Loucy (cell line): Measurements from ENCODE around the gene TRUB2.

Experiments used
- EZH2phosphoT487 ChIP-seq: fragments of 200-600 bp; IDR thresholded peaks from 2 replicates; pipeline ENCODE4 v1.6.1; 2018; ENCODE audit warnings: antibody characterized with exemption, mild to moderate bottlenecking, moderate library complexity, borderline replicate concordance
- TF ChIP-seq, protein P1 (sequence below): fragments of 200-600 bp; sonication (generic); conservative IDR thresholded peaks from 2 replicates; pipeline ENCODE4 v1.5.1; 2014; ENCODE audit warnings: mild to moderate bottlenecking, antibody characterized with exemption, low read length

DNA sequence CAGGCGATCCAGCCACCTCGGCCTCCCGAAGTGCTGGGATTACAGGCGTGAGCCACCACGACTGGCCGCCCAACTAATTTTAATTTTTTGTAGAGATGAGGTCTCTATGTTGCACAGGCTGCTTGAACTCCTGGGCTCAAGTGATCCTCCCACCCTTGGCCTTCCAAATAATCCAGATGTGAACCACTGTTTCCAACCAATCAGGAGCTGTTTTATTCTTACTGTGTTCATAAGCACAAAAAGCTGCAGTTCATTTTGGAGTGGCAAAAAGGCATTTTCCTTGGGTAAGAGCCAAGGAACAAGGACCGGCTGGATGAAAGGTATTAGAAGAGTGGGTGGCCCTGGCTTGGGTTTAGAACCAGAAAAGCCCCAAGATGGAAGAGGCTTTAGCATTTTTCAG lies 12.9 kb upstream of the TRUB2 start:
- TF ChIP-seq, protein P1, sequence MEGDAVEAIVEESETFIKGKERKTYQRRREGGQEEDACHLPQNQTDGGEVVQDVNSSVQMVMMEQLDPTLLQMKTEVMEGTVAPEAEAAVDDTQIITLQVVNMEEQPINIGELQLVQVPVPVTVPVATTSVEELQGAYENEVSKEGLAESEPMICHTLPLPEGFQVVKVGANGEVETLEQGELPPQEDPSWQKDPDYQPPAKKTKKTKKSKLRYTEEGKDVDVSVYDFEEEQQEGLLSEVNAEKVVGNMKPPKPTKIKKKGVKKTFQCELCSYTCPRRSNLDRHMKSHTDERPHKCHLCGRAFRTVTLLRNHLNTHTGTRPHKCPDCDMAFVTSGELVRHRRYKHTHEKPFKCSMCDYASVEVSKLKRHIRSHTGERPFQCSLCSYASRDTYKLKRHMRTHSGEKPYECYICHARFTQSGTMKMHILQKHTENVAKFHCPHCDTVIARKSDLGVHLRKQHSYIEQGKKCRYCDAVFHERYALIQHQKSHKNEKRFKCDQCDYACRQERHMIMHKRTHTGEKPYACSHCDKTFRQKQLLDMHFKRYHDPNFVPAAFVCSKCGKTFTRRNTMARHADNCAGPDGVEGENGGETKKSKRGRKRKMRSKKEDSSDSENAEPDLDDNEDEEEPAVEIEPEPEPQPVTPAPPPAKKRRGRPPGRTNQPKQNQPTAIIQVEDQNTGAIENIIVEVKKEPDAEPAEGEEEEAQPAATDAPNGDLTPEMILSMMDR = no peak
- no peak for TF ChIP-seq EZH2phosphoT487
